C4-2B (cell line): ENCODE data around the gene NCOR2.

Source experiments
- H3K27ac ChIP-seq: fragments of 450-650 bp; 2 replicates; pipeline ENCODE4 v1.5.1; 2017
- CTCF ChIP-seq: fragments of 450-650 bp; conservative IDR thresholded peaks from 2 replicates; pipeline ENCODE4 v1.5.1; 2017; ENCODE audit warnings: mild to moderate bottlenecking
- ZFX ChIP-seq: fragments of 450-650 bp; IDR thresholded peaks from 2 replicates; pipeline ENCODE4 v1.6.1; 2017

Gene NCOR2

GRCh38 chr12:124564232-124564958, 3.0 kb downstream of the NCOR2 start:
- TF ChIP-seq ZFX (no peak), CTCF (no peak)
- no peak overlapping the region for H3K27ac ChIP-seq

GRCh38 chr12:124563809-124564208, 3.6 kb downstream of the NCOR2 start:
- H3K27ac ChIP-seq = no peak overlapping the region
- TF ChIP-seq CTCF (no peak), ZFX (no peak)

- H3K27ac ChIP-seq = no peak overlapping the region
- TF ChIP-seq ZFX (no peak), CTCF (no peak)
These were observed 4.0 kb downstream of the NCOR2 start for GRCh38 chr12:124563401-124563800.

- H3K27ac ChIP-seq = no peak overlapping the region
- TF ChIP-seq ZFX = no peak
- no peak for TF ChIP-seq CTCF
These were observed 4.6 kb downstream of the NCOR2 start for GRCh38 chr12:124562796-124563181.

GRCh38 chr12:124562018-124562795, 5.2 kb downstream of the NCOR2 start:
- TF ChIP-seq CTCF (no peak), ZFX (no peak)
- H3K27ac ChIP-seq = no peak overlapping the region

GRCh38 chr12:124561231-124561630, 6.2 kb downstream of the NCOR2 start:
- H3K27ac ChIP-seq = no peak overlapping the region
- TF ChIP-seq ZFX (no peak), CTCF (no peak)

- TF ChIP-seq CTCF (no peak), ZFX (no peak)
- H3K27ac ChIP-seq = no peak overlapping the region
These were observed 7.1 kb downstream of the NCOR2 start for GRCh38 chr12:124560146-124560890.
